ENCODE measurements around the gene KCNE4. TPM values are rescaled to one million over a fixed set of nuclear protein-coding genes. Genes with fewer than 3 reads are reported as not detected.
A peak's percentile ranks its signal among the peaks of the same experiment; 100 is the strongest.

Gene KCNE4
- total and polyA plus RNA-seq, 9 of the 15 experiments (the other 6 are each of a cell fraction or from before 2014, with no cell fraction given): not detected

DNA sequence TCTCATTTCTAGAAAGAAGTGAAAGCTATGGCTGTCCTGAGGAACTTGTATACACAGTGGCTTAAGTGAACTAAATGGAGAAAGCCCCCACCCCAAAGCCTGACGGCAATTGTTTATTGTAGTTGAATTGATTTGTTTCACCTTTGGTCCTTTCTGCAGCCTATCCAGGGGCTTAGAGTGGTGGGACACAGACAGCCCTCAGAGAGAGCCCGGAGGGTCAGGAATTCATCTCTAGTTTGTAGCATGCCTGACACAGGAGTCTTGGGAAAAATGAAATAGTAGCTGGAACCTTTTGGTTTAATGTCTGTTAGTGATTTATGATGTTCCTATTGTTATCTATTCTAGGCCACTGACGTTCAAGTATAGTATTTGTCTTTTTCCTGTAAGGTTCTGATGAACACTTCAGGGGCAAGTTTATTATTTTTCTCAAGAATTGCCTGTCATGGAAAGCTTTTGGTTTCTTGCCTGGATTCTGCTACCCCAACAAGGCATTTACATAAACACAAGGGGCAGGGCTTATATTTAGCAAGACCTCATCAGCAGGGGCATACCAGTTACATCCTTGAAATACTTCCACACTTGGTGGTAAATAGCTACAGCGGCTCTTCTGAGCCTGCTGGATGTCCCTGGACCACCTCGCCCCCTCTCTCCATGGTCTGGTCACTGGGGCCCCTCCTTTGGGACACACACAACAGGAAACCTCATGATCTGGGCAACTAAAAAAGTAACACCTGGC is 44.4 kb downstream of the KCNE4 start:
- H3K4me3 ChIP-seq: no peak overlapping the region
- no peaks in the 10 kb centered on the region for H3K9me1 ChIP-seq (ENCODE audit: control insufficient read depth, insufficient read depth, low read length)
- intact Hi-C loops (cut with micrococcal nuclease): no loop called here
- no peak for ATAC-seq
- H3K27ac ChIP-seq (ENCODE audit: extremely low read depth, low read depth, low read length): no peak overlapping the region
- 9% methylated on average over 5 of the region's 5 CpGs for WGBS (ENCODE audit: insufficient coverage, low coverage, missing lambda C conversion rate)
- no peaks in the 10 kb centered on the region for H3K79me2 ChIP-seq (ENCODE audit: control insufficient read depth, insufficient read depth, low read length)
- no peak overlapping the region for H3K4me2 ChIP-seq (ENCODE audit: insufficient read depth, low read length)
- H3K36me3 ChIP-seq (ENCODE audit: control insufficient read depth, insufficient read depth, low read length): no peaks in the 10 kb centered on the region
- no peak for DNase-seq (ENCODE audit: extremely low read depth in 1 of 4, low spot score in 3 of 4)
- H3K9me3 ChIP-seq (replicated peaks; ENCODE audit: control insufficient read depth, insufficient read depth, low read depth, low read length): no peaks in the 10 kb centered on the region
- TF ChIP-seq, protein P1, sequence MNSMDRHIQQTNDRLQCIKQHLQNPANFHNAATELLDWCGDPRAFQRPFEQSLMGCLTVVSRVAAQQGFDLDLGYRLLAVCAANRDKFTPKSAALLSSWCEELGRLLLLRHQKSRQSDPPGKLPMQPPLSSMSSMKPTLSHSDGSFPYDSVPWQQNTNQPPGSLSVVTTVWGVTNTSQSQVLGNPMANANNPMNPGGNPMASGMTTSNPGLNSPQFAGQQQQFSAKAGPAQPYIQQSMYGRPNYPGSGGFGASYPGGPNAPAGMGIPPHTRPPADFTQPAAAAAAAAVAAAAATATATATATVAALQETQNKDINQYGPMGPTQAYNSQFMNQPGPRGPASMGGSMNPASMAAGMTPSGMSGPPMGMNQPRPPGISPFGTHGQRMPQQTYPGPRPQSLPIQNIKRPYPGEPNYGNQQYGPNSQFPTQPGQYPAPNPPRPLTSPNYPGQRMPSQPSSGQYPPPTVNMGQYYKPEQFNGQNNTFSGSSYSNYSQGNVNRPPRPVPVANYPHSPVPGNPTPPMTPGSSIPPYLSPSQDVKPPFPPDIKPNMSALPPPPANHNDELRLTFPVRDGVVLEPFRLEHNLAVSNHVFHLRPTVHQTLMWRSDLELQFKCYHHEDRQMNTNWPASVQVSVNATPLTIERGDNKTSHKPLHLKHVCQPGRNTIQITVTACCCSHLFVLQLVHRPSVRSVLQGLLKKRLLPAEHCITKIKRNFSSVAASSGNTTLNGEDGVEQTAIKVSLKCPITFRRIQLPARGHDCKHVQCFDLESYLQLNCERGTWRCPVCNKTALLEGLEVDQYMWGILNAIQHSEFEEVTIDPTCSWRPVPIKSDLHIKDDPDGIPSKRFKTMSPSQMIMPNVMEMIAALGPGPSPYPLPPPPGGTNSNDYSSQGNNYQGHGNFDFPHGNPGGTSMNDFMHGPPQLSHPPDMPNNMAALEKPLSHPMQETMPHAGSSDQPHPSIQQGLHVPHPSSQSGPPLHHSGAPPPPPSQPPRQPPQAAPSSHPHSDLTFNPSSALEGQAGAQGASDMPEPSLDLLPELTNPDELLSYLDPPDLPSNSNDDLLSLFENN (IDR thresholded peaks at IDR 0.05; ENCODE audit: low read depth in 2 of 2, low read length in 2 of 2): no peak
- TF ChIP-seq HOXB6 (CRISPR knock-in tag; IDR thresholded peaks at IDR 0.05; ENCODE audit: borderline replicate concordance) (no peak), MEIS2 (IDR thresholded peaks at IDR 0.05; ENCODE audit: partially characterized antibody) (peak; percentile 25)
- TF ChIP-seq, protein P2, sequence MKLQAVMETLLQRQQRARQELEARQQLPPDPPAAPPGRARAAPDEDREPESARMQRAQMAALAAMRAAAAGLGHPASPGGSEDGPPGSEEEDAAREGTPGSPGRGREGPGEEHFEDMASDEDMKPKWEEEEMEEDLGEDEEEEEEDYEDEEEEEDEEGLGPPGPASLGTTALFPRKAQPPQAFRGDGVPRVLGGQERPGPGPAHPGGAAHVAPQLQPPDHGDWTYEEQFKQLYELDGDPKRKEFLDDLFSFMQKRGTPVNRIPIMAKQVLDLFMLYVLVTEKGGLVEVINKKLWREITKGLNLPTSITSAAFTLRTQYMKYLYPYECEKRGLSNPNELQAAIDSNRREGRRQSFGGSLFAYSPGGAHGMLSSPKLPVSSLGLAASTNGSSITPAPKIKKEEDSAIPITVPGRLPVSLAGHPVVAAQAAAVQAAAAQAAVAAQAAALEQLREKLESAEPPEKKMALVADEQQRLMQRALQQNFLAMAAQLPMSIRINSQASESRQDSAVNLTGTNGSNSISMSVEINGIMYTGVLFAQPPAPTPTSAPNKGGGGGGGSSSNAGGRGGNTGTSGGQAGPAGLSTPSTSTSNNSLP (IDR thresholded peaks at IDR 0.05; ENCODE audit: borderline replicate concordance, low read depth, low read length): no peak
- no peaks in the 10 kb centered on the region for H3K27me3 ChIP-seq (ENCODE audit: control insufficient read depth in 2 of 2, insufficient read depth in 2 of 2, low read length in 2 of 2)
- in situ Hi-C loops (cut with MboI): no loop called here
- no TSS peak for BruUV-seq (replicated peaks)
- FAIRE-seq: no peak
- H2AFZ ChIP-seq (ENCODE audit: low read depth, low read length): no peak overlapping the region
- ChIA-PET POLR2A (no interaction called here), CTCF (ENCODE audit: low intra/inter-chr PET ratio) (no interaction called here)
- peaks cover 0 to 3% of the 10 kb centered on the region in 2 experiments; a peak in 2 of 5 replicates for H3K4me1 ChIP-seq (replicated peaks in 1 of 2; ENCODE audit: control insufficient read depth in 2 of 2, insufficient read depth in 2 of 2, low read length in 2 of 2)
- H4K20me1 ChIP-seq (replicated peaks; ENCODE audit: control insufficient read depth, insufficient read depth, low read length): no peaks in the 10 kb centered on the region
- H3K9ac ChIP-seq (ENCODE audit: insufficient read depth in 1 of 2, low read depth in 2 of 2, low read length in 2 of 2): no peak overlapping the region
